ENCODE measurements around the gene KDM4C. TPM values are rescaled to one million over a fixed set of nuclear protein-coding genes. Genes with fewer than 3 reads are reported as not detected.
"Not testable (repeated sequence)": the region's sequence is repeated elsewhere in the genome, so short reads cannot be mapped to it uniquely, and the experiment has no call there.

Gene KDM4C
- polyA plus RNA-seq, 3 donors, result 16.4 to 17.5 (median 16.7) TPM

DNA sequence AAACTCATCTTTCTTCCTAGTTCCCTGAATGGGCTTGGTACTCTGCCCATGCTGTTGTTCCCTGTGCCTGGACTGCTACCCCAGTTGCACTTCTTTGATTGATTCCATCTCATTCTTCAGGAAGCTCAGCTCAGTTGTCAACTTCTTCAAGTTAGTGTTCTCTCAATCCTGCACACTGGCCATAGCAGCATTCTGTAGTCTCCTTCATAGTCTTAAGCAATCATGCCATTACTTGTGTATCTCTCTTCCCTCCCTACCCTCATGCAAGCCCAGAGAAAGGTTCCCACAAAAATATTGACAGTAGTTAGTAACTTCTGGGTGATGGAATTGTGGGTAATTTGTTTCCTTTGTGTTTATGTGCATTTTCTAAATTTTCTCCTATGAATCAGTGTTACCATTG is 5.5 kb downstream of the KDM4C start:
- no peak for DNase-seq (ENCODE audit: low read depth in 3 of 3, low spot score in 2 of 3)

DNA sequence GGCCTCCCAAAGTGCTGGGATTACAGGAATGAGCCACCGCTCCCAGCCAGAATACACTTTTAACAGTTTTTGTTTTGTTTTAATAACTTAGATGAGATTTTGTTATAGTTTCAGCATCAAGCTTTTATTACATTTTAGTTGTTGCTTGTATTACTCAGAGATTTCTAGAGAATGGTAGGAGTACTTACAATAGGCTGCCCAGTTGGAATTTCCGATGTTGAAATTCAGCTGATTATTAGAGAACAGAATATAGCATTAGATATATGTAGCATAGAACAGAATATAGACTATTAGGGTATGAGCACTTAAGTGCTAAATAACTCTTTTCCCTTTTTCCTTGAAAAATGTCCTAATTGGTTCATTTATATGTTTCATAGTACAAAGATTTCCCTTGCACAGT is 6.2 kb downstream of the KDM4C start:
- DNase-seq (ENCODE audit: low read depth in 3 of 3, low spot score in 2 of 3), result no peak

GRCh38 chr9:6764523-6764922 is 6.8 kb downstream of the KDM4C start:
- DNase-seq (ENCODE audit: low read depth in 3 of 3, low spot score in 2 of 3), result no peak

DNA sequence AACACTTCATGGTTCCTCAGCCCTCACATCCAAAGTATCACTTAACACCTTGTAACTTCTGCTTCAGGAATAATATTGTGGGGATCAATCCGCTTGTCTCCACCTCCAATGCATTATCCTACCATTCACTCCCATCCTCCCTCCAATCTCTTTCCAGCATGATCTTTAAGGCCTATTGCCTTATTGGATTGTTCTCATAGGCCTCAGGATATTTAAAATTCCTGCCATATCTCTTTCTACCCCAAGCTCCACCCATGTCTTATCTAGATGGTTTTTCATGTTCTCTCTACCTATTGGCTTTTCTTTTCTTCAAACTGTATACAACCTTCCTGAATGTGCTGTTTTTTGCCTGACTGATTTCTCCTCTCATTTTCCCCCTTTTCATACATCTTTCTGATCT is 7.2 kb downstream of the KDM4C start:
- no peak for DNase-seq (ENCODE audit: low read depth in 3 of 3, low spot score in 2 of 3)

DNA sequence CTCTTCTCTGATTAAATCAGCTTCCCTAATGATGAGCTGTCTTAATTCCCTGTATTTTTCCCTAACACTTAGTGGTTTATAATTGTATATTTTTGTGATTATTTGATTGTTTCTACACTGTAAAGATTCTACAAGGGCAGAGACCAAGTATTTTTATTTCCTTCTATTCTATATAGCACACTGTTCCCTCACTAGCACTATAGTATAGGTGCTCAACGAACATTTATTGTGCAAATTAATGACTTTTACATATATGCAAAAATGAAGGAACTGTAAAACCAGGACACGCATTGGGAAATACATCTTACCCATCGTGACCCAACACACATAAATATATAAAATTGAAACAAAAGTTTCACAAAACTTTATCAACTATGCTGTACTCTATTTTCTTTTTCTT is 7.6 kb downstream of the KDM4C start:
- no peak for DNase-seq (ENCODE audit: low read depth in 3 of 3, low spot score in 2 of 3)

GRCh38 chr9:6766606-6767005 is 8.8 kb downstream of the KDM4C start:
- no peak for DNase-seq (ENCODE audit: low read depth in 3 of 3, low spot score in 2 of 3)

GRCh38 chr9:6768587-6768986 is 10.8 kb downstream of the KDM4C start:
- not testable (repeated sequence) for DNase-seq (ENCODE audit: low read depth in 3 of 3, low spot score in 2 of 3)

- DNase-seq (ENCODE audit: low read depth in 3 of 3, low spot score in 2 of 3), result no peak
These were observed 13.9 kb downstream of the KDM4C start for GRCh38 chr9:6771722-6772121.

DNA sequence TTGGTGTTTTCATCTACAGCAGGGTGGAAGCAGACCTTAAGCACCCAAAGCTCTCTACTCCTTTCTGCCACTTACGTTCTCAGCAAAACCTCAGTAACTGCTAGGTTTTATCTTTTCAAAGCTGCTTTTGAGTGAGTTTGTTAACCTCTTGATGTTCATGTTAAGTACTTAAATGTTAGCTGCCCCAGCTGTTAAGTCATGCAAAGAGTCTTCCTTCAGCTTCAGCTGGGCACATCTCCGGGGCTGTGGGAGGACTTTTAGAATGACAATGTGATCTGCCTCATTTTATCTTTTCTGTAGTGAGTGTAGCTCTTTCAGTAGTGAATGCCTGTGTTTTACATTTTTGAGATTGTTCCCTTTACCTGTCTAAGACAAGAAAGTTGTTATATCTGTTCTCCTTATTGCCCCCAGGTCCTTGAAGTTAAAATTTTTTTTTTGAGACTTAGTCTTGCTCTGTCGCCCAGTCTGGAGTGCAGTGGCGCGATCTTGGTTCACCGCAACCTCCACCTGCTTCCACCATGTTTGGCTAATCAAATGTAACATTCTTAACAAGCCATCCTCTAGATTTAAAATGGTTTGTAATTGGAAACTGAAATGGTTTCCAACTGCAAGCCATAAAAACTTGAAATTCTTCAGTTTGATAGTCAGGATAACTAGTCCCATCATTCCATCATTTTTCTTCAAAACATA is 19.6 kb downstream of the KDM4C start:
- DNase-seq (ENCODE audit: low read depth in 3 of 3, low spot score in 2 of 3), result no peak

GRCh38 chr9:6779417-6780241 is 21.9 kb downstream of the KDM4C start:
- no peak for DNase-seq (ENCODE audit: low read depth in 3 of 3, low spot score in 2 of 3)

GRCh38 chr9:6780690-6781089 is 22.9 kb downstream of the KDM4C start:
- DNase-seq (ENCODE audit: low read depth in 3 of 3, low spot score in 2 of 3), result no peak

DNA sequence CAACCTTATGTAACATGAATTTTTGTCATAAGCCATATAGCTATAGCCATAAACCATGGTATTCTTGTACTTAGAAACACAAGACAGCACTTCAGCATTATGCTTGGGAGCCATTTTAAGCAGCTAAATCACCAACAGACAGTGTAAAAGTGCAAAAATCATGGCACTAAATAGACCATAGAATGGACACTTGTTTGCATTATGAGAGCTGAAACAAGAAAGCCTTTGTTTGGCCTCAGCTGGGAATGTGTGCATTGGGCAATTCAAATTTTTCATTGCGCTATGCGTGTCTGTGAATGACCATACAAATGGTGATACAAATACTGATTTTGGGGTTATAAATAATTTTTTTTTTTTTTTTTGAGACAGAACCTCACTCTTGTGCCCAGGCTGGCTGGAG is 23.7 kb downstream of the KDM4C start:
- no peak for DNase-seq (ENCODE audit: low read depth in 3 of 3, low spot score in 2 of 3)

- DNase-seq (ENCODE audit: low read depth in 3 of 3, low spot score in 2 of 3), result no peak
These were observed 24.6 kb downstream of the KDM4C start for GRCh38 chr9:6782345-6782744.

- DNase-seq (ENCODE audit: low read depth in 3 of 3, low spot score in 2 of 3), result no peak
These were observed 25.2 kb downstream of the KDM4C start for GRCh38 chr9:6782981-6783380.

DNA sequence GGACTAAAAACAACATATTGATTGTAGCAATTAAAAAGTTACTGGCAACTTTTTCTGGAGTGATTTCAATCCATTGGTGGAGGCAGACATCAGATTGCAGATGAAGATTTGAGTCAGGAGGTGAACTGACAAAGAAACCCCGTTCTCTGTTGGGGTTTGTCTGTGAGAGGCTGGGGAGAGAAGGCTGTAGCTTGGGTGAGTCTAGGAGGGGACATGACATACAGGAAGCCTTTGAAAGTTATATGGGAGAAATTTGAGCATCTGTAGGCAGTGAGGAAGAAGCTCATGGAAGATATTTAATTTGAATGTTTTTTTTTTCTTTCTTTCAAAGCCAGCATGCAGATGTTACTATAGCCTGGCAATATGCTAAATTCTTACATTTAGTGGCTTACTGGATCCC is 26.0 kb downstream of the KDM4C start:
- DNase-seq (ENCODE audit: low read depth in 3 of 3, low spot score in 2 of 3), result no peak

GRCh38 chr9:6785682-6786081 is 27.9 kb downstream of the KDM4C start:
- DNase-seq (ENCODE audit: low read depth in 3 of 3, low spot score in 2 of 3), result no peak

DNA sequence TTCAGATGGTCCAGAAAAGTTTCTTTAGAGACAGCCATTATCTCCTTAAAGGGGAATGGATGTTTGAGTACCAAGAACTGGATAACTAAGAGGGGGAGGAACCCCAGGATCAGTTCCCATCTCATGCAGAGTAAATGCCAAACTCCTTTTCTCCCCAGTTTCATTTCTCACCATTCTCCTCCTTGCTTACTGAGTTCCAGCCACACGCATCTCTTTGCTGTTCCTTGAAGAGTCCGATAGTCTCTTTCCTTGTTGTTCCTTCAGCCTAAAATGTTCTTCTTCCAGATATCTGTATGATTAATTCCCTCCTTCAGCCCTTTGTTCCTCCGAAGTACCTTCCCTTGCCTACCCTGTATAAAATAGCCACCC is 30.0 kb downstream of the KDM4C start:
- DNase-seq (ENCODE audit: low read depth in 3 of 3, low spot score in 2 of 3), result no peak

- no peak for DNase-seq (ENCODE audit: low read depth in 3 of 3, low spot score in 2 of 3)
These were observed 30.6 kb downstream of the KDM4C start for GRCh38 chr9:6788162-6789016.

DNA sequence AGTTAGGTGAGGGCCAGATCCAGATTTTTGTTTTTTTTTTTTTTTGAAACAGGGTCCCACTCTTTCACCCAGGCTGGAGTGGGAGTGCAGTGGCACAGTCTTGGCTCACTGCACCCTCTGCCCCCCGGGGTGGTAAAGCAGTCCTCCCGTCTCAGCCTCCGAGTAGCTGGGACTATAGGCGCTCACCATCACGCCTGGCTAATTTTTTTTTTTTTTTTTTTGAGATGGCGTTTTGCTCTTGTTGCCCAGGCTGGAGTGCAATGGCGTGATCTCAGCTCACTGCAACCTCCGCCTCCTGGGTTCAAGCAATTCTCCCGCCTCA is 31.2 kb downstream of the KDM4C start:
- not testable (repeated sequence) for DNase-seq (ENCODE audit: low read depth in 3 of 3, low spot score in 2 of 3)

DNA sequence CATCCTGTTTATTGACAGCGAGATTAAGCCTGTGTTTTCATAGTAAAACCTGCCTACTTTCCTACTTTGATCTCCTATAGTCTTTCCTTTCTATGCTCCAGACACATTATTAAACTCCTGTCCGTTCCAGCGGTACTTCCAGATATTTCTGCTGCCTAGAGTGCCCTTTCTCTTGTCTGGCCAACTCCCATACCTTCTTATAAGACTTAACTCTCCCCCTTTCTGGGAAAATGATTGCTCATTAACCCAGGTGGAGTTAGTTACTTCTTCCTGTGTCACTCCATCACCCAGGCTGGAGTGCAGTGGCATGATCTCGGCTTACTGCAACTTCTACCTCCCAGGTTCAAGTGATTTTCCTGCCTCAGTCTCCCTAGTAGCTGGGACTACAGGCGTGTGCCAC is 33.1 kb downstream of the KDM4C start:
- DNase-seq (ENCODE audit: low read depth in 3 of 3, low spot score in 2 of 3), result no peak

DNA sequence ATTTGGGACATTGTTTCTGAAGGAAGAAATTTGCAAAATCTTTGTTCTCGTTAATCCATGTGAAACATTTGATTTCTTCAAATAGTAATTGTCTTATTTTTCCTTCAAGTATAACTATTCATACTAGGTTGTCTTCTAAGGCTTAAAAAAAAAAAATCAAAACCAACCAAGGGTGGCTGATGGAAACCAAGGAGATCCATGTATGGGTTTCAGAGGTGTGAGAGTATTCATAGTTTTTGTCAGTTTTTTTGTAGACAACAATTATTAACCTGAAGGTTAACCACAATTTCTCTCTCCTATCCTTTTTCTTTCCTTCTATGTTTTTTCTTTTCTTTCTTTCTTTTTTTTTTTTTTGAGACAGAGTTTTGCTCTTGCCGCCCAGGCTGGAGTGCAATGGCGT is 35.4 kb downstream of the KDM4C start:
- DNase-seq (ENCODE audit: low read depth in 3 of 3, low spot score in 2 of 3), result no peak

GRCh38 chr9:6794936-6795335 is 37.2 kb downstream of the KDM4C start:
- no peak for DNase-seq (ENCODE audit: low read depth in 3 of 3, low spot score in 2 of 3)

Measured in right renal cortex interstitium (tissue), 3 donors.